Hepatocyte (in vitro differentiated cells): ENCODE data around the gene SYNGR3.

Experiments
- EZH2 ChIP-seq: fragments of 200-600 bp; sonication (generic); IDR thresholded peaks from 2 replicates; pipeline ENCODE4 v1.6.1; 2016; ENCODE audit warnings: antibody characterized with exemption, mild to moderate bottlenecking, borderline replicate concordance
- TF ChIP-seq, protein P1 (sequence below): fragments of 200-600 bp; sonication (generic); IDR thresholded peaks from 2 replicates; pipeline ENCODE4 v1.5.1; 2016; ENCODE audit warnings: antibody characterized with exemption, mild to moderate bottlenecking; ENCODE audit not compliant: poor library complexity

- TF ChIP-seq, protein P1, sequence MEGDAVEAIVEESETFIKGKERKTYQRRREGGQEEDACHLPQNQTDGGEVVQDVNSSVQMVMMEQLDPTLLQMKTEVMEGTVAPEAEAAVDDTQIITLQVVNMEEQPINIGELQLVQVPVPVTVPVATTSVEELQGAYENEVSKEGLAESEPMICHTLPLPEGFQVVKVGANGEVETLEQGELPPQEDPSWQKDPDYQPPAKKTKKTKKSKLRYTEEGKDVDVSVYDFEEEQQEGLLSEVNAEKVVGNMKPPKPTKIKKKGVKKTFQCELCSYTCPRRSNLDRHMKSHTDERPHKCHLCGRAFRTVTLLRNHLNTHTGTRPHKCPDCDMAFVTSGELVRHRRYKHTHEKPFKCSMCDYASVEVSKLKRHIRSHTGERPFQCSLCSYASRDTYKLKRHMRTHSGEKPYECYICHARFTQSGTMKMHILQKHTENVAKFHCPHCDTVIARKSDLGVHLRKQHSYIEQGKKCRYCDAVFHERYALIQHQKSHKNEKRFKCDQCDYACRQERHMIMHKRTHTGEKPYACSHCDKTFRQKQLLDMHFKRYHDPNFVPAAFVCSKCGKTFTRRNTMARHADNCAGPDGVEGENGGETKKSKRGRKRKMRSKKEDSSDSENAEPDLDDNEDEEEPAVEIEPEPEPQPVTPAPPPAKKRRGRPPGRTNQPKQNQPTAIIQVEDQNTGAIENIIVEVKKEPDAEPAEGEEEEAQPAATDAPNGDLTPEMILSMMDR, result no peak
- no peak for TF ChIP-seq EZH2
These were observed 28.8 kb upstream of the SYNGR3 start for GRCh38 chr16:1960665-1961630.
